HFFc6 (cell line): Measurements from ENCODE around the gene LHX2. TPM values are rescaled to one million over a fixed set of nuclear protein-coding genes. Genes with fewer than 3 reads are reported as not detected.

ENCODE experiments used
- DNase-seq: peaks from one replicate; pipeline ENCODE4 v3.0.0-alpha.2; 2018
- H3K27ac Mint-ChIP-seq: 2 replicates; pipeline ENCODE4 v1.8.0; 2020; ENCODE audit warnings: mild to moderate bottlenecking, mixed read lengths
- H3K27me3 Mint-ChIP-seq: 2 replicates; pipeline ENCODE4 v1.8.0; 2021; ENCODE audit warnings: mild to moderate bottlenecking, moderate library complexity, mixed read lengths; ENCODE audit not compliant: insufficient read depth
- H3K36me3 Mint-ChIP-seq: 2 replicates; pipeline ENCODE4 v1.8.0; 2021; ENCODE audit warnings: low read depth, mixed read lengths
- H3K4me1 Mint-ChIP-seq: 2 replicates; pipeline ENCODE4 v1.8.0; 2020; ENCODE audit warnings: low read depth, mixed read lengths
- H3K4me3 Mint-ChIP-seq: 2 replicates; pipeline ENCODE4 v1.8.0; 2020; ENCODE audit warnings: mild to moderate bottlenecking, moderate library complexity, mixed read lengths
- H3K9me3 Mint-ChIP-seq: 2 replicates; pipeline ENCODE4 v1.8.0; 2020; ENCODE audit warnings: mild to moderate bottlenecking, mixed read lengths
- long read RNA-seq: library from polyadenylated mRNA; unstranded; transcript quantifications from one replicate; pipeline ENCODE4 v2.0.0, GENCODE V29; 2019
- total RNA-seq, 6 experiments: library from RNA; stranded (reverse); fragmentation: NEBNext Ultra II Directional; extraction: Animal tissue kit (Norgen Biotek cat#: 25700); gene quantifications; 2 replicates in 1 of 6; 3 replicates in 5 of 6; pipeline ENCODE4 v1.2.3, GENCODE V29; 2021
- TF ChIP-seq, protein P1 (sequence below): fragments of 200-600 bp; sonication (generic); IDR thresholded peaks from 2 replicates; pipeline ENCODE4 v1.5.0; 2021; ENCODE audit warnings: antibody characterized with exemption, mild to moderate bottlenecking

LHX2 gene, protein sequence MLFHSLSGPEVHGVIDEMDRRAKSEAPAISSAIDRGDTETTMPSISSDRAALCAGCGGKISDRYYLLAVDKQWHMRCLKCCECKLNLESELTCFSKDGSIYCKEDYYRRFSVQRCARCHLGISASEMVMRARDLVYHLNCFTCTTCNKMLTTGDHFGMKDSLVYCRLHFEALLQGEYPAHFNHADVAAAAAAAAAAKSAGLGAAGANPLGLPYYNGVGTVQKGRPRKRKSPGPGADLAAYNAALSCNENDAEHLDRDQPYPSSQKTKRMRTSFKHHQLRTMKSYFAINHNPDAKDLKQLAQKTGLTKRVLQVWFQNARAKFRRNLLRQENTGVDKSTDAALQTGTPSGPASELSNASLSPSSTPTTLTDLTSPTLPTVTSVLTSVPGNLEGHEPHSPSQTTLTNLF
- total RNA-seq, result not detected
- long read RNA-seq, result 0 reads

DNA sequence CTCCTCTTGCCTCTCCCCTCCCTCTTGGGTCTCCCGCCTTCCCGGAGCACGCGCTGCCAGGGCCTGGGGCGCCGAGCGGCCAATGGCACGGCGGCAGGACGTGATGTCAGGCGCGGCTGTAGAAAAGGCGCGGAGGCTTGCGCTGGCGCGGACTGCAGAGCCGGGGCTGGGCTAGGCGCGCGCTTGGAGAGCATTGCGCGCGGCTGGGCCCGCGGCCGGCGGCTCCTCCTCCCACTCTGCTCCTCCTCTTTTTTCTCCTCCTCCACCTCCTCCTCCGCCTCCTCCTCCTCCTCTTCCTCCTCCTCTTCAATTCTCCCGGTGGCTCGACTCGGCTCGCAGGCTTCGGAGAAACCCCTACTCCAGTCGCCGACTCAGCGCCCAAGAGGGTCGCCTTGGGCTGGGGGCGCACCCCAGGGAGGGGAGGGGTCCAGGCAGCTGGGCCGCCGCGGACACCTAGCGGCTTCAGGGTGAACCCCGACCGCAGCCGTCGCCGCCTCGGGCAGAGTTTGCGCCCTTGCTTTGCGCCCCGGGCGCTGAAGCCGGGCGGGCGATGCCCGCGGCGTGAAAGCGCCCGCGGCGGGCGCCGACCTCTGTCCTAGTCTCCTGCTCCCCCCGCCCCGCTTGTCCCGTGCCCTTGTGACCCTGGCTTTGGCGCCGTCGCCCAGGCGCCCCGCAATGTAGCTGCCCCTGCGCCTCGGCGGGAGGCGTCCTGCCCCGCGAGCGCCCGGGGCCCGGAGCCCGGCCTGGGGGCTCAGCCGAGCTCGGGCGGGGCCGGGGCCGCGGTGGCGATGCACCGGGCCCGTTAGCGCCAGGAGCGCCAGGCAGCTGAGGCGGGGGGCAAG is at the start of gene LHX2:
Gene LHX2 (plus strand): TSS at position 309 of the 842 bp plus-strand sequence. CDS start 581 bp downstream, outside the sequence.
- DNase-seq, result peak; percentile 49
- no peak within 1 kb of the TSS for H3K27ac Mint-ChIP-seq
- H3K4me1 Mint-ChIP-seq, result peaks cover 7% of the 10 kb centered on the region; the same call in 1 of the 2 replicates
- peak within 1 kb of the TSS; percentile 30; the same call in 1 of the 2 replicates for H3K4me3 Mint-ChIP-seq
- peaks cover 4% of the 10 kb centered on the region; the same call in 1 of the 2 replicates for H3K9me3 Mint-ChIP-seq
- peaks cover 72% of the 10 kb centered on the region for H3K27me3 Mint-ChIP-seq
- no peaks in the 10 kb centered on the region for H3K36me3 Mint-ChIP-seq
- TF ChIP-seq, protein P1, sequence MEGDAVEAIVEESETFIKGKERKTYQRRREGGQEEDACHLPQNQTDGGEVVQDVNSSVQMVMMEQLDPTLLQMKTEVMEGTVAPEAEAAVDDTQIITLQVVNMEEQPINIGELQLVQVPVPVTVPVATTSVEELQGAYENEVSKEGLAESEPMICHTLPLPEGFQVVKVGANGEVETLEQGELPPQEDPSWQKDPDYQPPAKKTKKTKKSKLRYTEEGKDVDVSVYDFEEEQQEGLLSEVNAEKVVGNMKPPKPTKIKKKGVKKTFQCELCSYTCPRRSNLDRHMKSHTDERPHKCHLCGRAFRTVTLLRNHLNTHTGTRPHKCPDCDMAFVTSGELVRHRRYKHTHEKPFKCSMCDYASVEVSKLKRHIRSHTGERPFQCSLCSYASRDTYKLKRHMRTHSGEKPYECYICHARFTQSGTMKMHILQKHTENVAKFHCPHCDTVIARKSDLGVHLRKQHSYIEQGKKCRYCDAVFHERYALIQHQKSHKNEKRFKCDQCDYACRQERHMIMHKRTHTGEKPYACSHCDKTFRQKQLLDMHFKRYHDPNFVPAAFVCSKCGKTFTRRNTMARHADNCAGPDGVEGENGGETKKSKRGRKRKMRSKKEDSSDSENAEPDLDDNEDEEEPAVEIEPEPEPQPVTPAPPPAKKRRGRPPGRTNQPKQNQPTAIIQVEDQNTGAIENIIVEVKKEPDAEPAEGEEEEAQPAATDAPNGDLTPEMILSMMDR, result peak; percentile 15; the same call in 1 of the 2 replicates

DNA sequence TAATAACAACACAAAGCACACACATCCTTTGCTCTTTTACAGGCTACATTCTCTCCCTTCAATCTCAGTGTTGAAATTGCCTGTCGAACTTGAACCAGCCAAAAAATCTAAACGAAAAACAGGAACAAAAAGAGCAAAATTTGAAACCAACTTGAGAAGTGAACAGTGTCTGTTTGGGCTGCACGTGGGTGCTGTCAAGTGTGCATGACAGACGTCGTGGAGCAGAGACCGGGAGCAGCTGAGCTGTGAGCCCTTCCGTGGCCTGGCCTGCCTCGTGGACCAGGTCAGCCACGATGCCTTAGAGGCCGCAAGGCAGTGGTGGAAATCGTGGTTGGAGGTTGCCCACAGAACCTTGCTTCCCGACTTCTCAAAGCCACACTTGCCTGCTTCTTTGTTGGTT is 46.8 kb upstream of the LHX2 start:
- TF ChIP-seq, protein P1, result no peak
- no peak for DNase-seq
- Mint-ChIP-seq H3K4me3 (no peak overlapping the region), H3K27ac (no peak overlapping the region), H3K4me1 (no peaks in the 10 kb centered on the region), H3K27me3 (peaks cover 52% of the 10 kb centered on the region), H3K9me3 (no peaks in the 10 kb centered on the region), H3K36me3 (no peaks in the 10 kb centered on the region)

DNA sequence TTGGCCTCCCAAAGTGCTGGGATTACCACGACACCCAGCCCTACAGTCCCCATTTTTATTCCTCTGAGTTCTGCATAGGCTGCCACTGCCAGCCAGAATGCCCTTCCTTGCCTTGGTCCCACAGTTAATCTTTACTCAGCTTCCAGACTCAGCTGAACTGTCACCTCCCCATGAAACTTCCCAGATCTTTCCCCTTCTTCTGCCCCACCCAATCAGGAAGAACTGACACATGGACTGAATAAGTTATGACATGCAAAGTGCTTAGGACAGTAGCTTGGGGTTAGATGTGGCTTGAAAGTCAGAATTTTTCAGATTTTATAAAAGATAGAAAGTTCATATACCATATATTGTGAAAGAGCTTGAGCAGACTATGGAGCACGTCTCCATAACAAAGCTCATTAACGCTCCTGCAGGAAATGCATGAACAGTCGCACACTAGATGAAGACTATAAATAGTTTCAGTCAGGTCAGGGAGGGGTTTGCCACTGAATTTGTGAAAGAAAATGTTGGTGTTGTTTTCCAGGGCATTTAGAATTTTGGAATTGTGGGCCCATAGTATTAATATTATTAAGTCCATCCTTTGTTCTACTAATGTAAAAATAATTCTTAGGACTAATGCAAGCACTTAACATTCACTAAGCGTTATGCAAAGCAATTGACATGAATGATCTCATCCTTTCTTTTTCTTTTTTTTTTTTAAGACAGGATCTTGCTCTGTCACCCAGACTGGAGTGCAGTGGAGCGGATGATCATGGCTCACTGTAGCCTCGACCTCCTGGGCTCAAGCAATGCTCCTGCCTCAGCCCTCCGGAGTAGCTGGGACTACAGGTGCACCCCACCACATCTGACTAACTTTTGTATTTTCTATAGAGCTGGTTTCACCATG is 45.5 kb upstream of the LHX2 start:
- TF ChIP-seq, protein P1, result no peak
- H3K4me3 Mint-ChIP-seq, result no peak overlapping the region
- peaks cover 41% of the 10 kb centered on the region for H3K27me3 Mint-ChIP-seq
- H3K36me3 Mint-ChIP-seq, result no peaks in the 10 kb centered on the region
- DNase-seq, result no peak
- no peaks in the 10 kb centered on the region for H3K4me1 Mint-ChIP-seq
- H3K27ac Mint-ChIP-seq, result no peak overlapping the region
- no peaks in the 10 kb centered on the region for H3K9me3 Mint-ChIP-seq

DNA sequence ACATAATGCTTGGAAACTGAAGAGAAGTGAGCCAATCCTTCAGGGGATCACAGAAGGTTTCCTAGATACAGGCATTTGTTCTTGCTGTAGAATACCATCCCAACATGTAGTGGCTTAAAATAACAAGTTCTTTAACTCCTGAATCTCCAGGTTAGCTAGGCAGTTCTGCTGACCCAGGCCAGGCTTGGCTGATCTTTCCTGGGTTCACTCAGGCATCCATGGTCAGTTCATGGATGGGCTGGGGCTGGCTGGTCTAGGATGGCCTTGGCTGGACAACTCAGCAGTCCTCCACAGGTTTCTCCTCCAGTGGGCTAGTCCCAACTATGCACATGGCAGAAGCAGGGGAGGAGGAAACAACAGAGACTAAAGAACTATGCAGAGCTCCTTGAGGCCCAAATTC is 44.2 kb upstream of the LHX2 start:
- Mint-ChIP-seq H3K4me1 (no peaks in the 10 kb centered on the region), H3K9me3 (no peaks in the 10 kb centered on the region), H3K36me3 (no peaks in the 10 kb centered on the region), H3K27me3 (peaks cover 36% of the 10 kb centered on the region), H3K27ac (no peak overlapping the region), H3K4me3 (no peak overlapping the region)
- no peak for DNase-seq
- TF ChIP-seq, protein P1, result no peak

DNA sequence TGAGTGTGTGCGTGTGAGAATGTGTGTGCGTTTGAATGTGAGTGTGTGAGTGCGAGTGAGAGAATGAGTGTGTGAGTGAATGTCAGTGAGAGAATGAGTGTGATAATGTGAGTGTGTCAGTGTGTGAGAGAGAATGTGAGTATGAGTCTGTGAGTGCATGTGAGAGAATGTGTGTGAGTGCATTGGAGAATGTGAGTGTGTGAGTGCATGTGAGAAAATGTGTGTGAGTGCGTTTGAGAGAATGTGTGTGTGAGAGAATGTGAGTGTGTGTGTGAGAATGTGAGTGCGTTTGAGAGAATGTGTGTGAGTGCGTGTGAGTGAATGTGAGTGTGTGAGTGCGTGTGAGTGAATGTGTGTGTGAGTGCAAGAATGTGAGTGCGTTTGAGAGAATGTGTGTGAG is 39.0 kb upstream of the LHX2 start:
- no peak for DNase-seq
- TF ChIP-seq, protein P1, result no peak
- Mint-ChIP-seq H3K36me3 (no peaks in the 10 kb centered on the region), H3K27ac (no peak overlapping the region), H3K4me3 (no peak overlapping the region), H3K27me3 (peaks cover 7% of the 10 kb centered on the region), H3K9me3 (no peaks in the 10 kb centered on the region), H3K4me1 (no peaks in the 10 kb centered on the region)
